HG03025 (cell line): ENCODE measurements around the gene FAM193A.
"Not testable (repeated sequence)": the region's sequence is repeated elsewhere in the genome, so short reads cannot be mapped to it uniquely, and the experiment has no call there.

Experiments
- ATAC-seq: cut with Tn5 transposase; IDR thresholded peaks from one replicate; pipeline ENCODE4 v1.9.1; 2021; ENCODE audit warnings: mild to moderate bottlenecking, moderate library complexity; ENCODE audit not compliant: unreplicated experiment, low FRiP score

FAM193A gene

DNA sequence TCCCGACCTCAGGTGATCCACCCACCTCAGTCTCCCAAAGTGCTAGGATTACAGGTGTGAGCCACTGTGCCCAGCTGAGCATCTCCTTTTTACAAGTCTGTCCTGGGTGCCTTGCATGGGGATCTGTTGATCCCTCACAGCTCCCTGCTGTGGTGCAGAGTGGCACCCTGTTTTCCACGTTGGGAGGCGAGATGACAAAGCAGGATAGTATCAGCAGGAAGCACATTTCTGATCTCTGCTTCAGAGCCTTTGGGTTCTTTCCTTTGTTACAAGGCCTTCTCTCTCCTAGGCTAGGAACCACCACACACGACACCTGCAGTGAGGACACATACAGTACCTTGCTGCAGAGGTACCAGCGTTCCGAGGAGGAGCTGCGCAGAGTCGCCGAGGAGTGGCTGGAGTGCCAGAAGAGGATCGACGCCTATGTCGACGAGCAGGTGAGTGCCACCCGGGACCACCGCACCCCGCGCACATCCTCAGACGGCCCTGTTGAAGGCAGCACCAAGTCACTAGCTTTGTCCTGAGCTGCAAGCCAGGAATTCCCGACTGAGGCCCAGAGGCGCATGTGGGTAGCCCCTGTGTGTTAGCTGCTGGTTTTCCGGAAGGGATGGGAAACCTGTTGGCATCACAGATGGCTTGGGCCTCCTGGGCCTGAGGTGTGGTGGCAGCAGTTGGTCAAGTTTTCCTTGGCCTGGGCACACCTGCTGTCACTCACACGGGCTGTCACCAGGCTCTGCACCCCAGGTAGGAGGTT is 110.1 kb downstream of the FAM193A start:
- no peak for ATAC-seq

- ATAC-seq = no peak
These were observed 111.1 kb downstream of the FAM193A start for GRCh38 chr4:2647403-2648158.

DNA sequence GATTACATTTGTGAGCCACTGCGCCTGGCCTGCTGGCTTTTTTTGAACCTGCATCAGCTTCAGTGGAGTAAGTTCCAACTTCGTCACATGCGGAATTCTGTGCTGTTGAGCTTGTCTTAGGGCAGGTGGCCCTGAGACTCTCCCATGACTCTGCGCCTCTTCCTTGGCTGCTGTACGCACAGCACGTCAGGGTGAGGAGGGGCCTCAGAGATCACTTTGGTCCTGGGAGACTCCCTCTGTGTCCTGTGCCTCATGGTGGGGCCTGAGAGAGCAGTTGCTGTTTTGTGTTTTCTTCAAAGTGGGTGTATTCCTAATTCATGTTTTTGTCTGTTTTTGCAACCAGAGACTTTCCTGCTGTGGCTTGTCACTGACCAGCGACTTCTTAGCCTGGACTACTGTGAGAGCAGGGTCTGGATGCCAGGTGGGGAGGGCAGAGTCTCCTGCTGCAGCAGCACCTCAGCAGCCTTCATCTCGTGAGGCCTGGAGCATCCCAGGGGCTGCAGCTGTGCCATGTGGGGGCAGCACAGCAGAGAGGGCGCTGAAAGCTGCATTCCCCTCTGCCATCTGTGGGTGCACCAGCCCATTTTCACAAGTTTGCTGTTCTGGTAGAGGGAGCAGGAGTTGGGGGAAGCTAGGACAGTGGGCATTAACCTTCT is 111.8 kb downstream of the FAM193A start:
- ATAC-seq = no peak

DNA sequence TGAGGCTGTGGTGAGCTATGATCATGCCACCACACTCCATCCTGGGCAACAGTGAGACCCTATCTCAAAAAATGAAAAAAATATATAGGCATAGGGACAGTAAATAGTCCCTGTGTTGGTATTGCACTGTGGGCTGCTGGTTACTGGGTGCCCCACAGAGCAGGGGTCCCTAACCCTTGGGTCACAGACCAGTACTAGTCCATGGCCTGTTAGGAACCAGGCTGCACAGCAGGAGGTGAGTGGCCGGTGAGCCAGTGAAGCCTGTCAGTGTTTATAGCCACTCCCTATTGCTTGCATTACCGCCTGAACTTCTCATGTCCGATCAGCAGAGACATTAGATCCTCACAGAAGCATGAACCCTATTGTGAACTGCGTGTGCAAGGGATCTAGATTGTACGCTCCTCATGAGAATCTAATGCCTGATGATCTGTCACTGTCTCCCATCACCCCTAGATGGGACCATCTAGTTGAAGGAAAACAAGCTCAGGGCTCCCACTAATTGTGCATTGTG is 113.2 kb downstream of the FAM193A start:
- ATAC-seq = no peak

- ATAC-seq = no peak
These were observed 113.8 kb downstream of the FAM193A start for GRCh38 chr4:2650276-2650675.

DNA sequence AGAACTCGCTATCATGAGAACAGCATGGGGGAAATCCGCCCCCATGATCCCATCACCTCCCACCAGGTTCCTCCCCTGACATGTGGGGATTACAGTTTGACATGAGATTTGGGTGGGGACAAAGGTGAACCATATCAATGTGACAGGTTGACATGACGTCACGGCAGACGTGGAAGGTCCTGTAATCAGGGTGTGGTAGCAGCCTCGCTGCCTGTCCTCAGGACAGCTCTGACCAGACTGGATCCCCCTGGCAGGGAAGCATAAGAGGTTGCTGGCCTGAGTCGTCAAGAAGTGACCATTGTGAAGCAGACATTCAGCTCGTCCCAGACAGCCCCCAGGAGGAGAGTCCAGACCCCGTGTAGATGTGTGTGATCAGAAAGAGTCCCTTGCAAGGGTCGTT is 115.1 kb downstream of the FAM193A start:
- no peak for ATAC-seq

DNA sequence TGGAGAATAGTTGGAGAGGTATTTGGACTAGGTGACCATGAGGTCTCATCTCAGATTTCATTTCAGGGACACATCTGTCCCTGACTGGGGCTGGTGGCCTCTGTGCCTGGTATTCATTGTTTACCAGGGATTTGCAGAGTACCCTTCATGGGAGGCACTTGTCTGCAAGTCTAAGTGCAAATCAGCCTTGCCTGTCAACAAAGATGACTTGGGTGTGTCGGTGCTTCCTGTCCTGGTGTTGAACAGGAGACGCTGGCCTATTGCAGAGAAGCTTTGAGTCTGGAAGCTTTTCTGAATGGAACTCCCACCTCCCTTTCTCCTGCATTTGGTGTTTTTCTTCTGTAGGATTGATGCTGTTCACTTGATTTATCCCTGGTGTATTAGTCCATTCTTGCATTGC is 115.6 kb downstream of the FAM193A start:
- ATAC-seq = no peak

GRCh38 chr4:2652415-2653160 is 116.1 kb downstream of the FAM193A start:
- no peak for ATAC-seq

DNA sequence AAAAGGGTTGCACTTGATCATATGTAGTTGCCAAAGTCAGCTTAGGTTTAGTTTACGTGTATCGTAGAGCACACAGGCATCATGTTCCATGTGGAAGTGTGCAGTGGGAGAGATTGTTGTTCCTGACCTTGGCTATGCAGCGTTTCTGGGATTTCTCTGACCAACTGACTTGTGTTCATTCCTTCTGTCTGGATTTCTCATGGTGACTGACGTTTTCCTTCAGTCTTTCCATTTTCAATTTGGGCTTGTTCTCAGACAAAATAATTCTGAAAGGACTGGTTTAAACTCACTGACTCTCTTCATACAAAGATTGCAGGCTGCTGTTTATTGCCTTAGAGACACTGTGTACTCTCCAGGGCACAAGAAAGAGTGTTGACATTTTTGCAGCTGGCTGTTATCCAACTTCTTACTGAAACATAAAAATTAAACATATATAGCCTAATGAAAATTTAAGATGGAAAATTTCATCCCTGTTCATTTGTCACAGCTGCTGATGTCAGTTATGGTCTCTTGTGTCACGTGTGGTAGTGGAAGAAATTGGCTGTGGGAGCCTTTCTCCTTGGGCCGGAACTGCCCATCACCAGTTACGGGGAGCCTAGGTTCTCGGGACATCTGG is 124.3 kb downstream of the FAM193A start:
- ATAC-seq = no peak

DNA sequence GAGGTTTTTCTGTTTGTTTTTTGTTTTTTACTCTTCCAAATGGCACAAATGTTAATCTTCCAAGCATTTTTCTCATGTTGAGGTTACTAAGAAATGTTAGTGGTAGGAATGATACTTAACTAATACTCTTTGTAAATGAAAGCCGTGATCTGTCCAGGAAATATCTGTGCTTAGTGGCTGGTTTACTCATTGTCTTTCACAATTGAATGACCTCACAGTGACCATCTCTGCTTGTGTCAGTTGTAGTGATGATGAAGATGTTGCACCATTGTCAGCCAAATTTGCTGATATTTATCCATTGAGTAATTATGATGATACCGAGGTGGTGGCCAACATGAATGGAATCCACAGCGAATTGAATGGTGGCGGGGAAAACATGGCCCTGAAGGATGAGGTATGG is 126.2 kb downstream of the FAM193A start:
- no peak for ATAC-seq

GRCh38 chr4:2663275-2663674 is 126.8 kb downstream of the FAM193A start:
- no peak for ATAC-seq

GRCh38 chr4:2666722-2667247 is 130.3 kb downstream of the FAM193A start:
- ATAC-seq = no peak

DNA sequence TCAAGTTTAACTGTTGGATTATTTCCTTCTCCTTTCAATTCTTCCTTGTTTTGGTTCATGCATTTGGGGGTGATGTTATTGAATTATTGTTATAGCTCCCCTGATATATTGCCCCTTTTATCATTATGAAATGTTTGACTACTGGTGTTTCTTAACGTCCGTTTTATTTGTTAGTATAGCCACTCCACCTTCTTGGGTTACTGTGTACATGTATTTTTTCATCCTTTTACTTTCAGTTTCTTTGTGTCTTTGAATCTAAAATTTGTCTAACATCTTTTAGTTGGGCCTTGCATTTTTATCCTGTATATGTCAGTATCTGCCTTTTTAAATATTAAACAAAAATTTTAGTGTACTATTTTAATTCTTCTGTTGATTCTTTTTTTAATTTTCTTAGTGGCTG is 131.0 kb downstream of the FAM193A start:
- ATAC-seq = no peak

DNA sequence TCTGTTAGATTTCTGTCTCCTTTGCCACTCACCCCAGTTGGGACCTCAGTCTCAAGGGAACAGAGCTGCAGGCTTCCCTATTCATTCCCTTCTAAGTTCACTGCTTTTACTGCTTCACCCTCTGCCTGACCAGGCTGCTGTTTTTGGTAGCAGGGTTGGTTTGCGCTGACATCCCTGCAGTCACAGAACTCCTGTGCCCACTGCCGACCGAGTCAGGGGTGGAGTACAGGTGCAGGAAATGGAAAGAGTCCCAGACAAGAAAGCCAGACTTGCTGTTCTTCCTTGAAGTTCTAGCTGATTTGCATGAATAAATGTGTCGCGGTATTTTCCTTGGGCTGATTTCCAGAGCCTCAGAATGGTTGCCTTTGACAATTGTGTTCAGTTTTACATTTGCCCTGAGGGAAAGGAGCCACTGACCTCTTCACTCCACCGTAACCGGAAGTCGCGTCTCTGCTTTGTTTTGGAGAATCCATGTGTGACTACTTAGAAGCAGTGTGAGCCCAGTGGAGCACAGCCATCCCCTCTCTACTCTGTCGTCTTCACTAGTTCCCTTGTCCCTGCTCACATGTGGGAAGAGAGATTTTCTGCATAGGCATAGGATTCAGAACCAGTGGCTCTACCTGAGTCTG is 134.9 kb downstream of the FAM193A start:
- no peak for ATAC-seq

GRCh38 chr4:2672082-2672481 is 135.6 kb downstream of the FAM193A start:
- no peak for ATAC-seq

GRCh38 chr4:2672700-2673099 is 136.3 kb downstream of the FAM193A start:
- no peak for ATAC-seq

GRCh38 chr4:2673157-2673556 is 136.7 kb downstream of the FAM193A start:
- no peak for ATAC-seq

- not testable (repeated sequence) for ATAC-seq
These were observed 143.3 kb downstream of the FAM193A start for GRCh38 chr4:2679762-2680161.

DNA sequence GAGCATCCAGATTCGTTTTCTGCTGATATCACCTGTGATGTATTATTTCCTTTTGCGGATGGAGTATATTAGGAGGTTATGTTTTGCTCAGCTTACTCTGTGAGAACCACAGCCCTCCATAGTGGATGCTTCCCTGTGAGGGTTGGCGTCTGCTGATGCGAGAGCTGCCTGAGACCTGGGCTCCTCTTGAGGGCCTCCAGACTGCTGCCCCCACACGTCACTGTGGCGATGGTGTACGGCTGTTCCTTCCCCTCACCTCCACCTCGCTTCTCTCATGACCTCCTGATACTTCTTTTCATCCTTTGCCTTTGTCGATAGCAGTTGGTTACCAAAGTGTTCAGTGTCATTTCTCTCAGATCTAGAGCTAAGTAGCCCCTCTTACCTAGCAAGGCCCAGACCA is 148.0 kb downstream of the FAM193A start:
- ATAC-seq = no peak
